GM12865 (cell line): ENCODE measurements around the gene OSCP1.
A peak's percentile ranks its signal among the peaks of the same experiment; 100 is the strongest.

Experiments
- DNase-seq: peaks from one replicate; pipeline ENCODE4 v3.0.0; 2010; ENCODE audit warnings: low read depth
- H3K4me3 ChIP-seq: 2 replicates; pipeline ENCODE4 v1.5.1; 2011; ENCODE audit warnings: mild to moderate bottlenecking, low read depth, low read length, control low read depth
- CTCF ChIP-seq: IDR thresholded peaks from 2 replicates; pipeline ENCODE4 v1.5.1; 2011; ENCODE audit warnings: low read length, control low read depth, low read depth, inconsistent platforms; ENCODE audit not compliant: insufficient read depth; ENCODE audit errors: missing control alignments

OSCP1 gene

DNA sequence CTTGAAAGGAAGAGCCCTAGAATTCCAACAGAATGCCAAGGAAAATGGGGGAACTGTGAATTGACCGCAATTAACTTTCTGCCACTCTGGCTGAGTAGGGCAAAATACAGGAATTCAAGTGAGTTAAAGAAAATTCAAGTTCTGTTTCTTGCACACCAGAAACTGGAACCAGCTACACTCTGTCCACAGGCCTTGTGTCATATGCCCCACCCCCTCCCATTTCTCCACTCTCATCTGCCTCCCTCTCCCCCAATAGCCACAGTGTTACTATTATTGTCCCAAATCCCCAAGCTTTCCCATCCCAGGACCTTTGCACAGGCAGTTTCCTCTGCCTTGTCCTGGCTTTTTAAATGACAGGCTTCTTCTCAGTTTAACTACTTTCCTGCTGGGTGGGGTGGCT, 60.3 kb downstream of the OSCP1 start:
- no peak for TF ChIP-seq CTCF
- DNase-seq: peak; percentile 59
- no peak overlapping the region for H3K4me3 ChIP-seq

DNA sequence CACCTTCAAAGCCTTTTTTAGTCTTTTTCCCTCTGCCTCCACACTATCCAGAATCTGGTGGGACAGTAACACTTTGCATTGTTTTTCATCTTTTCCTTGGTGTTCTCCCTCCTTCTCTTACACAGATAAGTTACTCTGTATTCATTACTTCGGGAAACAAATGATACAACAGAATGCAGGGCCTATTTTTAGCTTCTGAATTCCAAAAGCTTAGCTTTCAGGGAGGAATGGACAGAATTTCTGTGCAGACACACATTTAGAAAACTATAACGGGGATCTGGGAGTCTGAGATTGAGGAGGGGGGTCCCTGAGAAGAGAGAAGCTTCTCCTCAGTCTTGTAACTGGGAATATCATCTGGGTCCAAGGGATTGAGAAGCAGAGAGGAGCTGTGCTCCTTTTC, 61.0 kb downstream of the OSCP1 start:
- TF ChIP-seq CTCF: no peak
- no peak for DNase-seq
- no peak overlapping the region for H3K4me3 ChIP-seq

GRCh38 chr1:36387141-36387949, 62.9 kb downstream of the OSCP1 start:
- peak overlapping the region; percentile 86 for H3K4me3 ChIP-seq
- DNase-seq: peak; percentile 60
- TF ChIP-seq CTCF: no peak

- TF ChIP-seq CTCF: no peak
- H3K4me3 ChIP-seq: peak overlapping the region; percentile 86
- peak; percentile 97 for DNase-seq
Measured at GRCh38 chr1:36386265-36387140, 63.7 kb downstream of the OSCP1 start.

GRCh38 chr1:36385410-36386264, 64.6 kb downstream of the OSCP1 start, which contains the start of gene STK40:
TSS of gene STK40 (minus strand) at chr1:36385924. CDS start at chr1:36361332, 24,592 bp downstream.
- TF ChIP-seq CTCF: no peak
- H3K4me3 ChIP-seq: peak within 1 kb of the TSS; percentile 86
- DNase-seq: peak; percentile 99
